Fibroblast of the conjunctiva (primary cell): ENCODE data around the gene UQCRFS1.
"Not testable (repeated sequence)": the region's sequence is repeated elsewhere in the genome, so short reads cannot be mapped to it uniquely, and the experiment has no call there.

ENCODE experiments used
- DNase-seq: peaks from one replicate; pipeline ENCODE4 v3.0.0-alpha.2; 2010; ENCODE audit warnings: low read depth

The UQCRFS1 gene

GRCh38 chr19:29214411-29214810, 1.5 kb upstream of the UQCRFS1 start:
- DNase-seq, result no peak

- DNase-seq, result no peak
Observed at GRCh38 chr19:29212356-29212647, 649 bp downstream of the UQCRFS1 start.

- DNase-seq, result peak; percentile 1
Observed at GRCh38 chr19:29211562-29212355, 1.2 kb downstream of the UQCRFS1 start.

DNA sequence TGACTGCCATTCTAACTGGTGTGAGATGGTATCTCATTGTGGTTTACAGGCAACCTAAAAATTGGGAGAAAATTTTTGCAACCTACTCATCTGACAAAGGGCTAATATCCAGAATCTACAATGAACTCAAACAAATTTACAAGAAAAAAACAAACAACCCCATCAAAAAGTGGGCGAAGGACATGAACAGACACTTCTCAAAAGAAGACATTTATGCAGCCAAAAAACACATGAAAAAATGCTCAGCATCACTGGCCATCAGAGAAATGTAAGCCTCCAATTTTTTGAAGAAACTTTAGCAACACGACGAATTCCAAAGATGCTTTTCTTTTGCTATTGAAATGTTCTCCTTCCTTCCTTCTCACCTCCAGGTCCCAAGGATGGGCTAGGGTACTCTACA, 1.9 kb downstream of the UQCRFS1 start:
- DNase-seq, result not testable (repeated sequence)

- DNase-seq, result not testable (repeated sequence)
Observed at GRCh38 chr19:29210502-29210901, 2.4 kb downstream of the UQCRFS1 start.

GRCh38 chr19:29207403-29208187, 5.4 kb downstream of the UQCRFS1 start:
- DNase-seq, result not testable (repeated sequence)

GRCh38 chr19:29206453-29206852, 6.5 kb downstream of the UQCRFS1 start:
- no peak for DNase-seq

- no peak for DNase-seq
Observed at GRCh38 chr19:29202281-29202680, 10.7 kb downstream of the UQCRFS1 start.

DNA sequence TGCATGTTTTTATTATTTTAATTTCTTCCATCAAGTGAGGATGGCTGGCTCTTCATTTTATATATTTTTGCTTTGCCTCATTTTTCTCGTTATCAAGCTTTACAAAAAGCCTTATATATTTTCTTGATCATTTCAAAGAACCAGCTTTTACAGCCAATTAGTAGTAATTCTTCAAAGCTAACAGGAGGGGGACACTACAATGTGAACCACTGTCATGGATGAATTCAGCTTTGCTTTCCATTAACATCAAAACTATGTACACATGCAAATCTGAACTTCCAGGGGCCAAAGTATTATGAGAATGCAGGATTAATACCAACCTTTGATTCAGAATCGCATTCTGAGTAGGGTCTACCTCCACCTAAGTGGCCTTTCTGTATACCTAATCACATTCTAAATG, 11.1 kb downstream of the UQCRFS1 start:
- no peak for DNase-seq

- no peak for DNase-seq
Observed at GRCh38 chr19:29194658-29195057, 18.3 kb downstream of the UQCRFS1 start.

DNA sequence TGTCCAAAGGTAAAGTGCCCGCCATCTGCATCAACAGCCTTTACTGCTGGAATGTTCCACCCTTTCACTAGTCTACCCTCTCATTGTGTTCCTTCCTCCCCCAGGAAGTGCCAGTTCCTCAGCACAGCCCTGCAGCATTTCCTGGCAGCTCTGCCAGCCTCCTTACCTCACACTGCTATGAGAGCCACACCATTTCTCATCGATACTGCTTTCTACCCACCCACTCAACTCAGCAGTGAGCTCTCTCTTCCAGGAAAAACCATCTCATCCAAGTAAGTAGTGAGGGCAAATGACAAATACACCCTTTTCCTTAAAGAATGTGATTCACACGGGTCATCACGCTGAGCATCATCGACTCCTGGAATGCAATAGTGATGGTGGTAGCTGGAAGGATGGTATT, 19.8 kb downstream of the UQCRFS1 start:
- DNase-seq, result no peak

DNA sequence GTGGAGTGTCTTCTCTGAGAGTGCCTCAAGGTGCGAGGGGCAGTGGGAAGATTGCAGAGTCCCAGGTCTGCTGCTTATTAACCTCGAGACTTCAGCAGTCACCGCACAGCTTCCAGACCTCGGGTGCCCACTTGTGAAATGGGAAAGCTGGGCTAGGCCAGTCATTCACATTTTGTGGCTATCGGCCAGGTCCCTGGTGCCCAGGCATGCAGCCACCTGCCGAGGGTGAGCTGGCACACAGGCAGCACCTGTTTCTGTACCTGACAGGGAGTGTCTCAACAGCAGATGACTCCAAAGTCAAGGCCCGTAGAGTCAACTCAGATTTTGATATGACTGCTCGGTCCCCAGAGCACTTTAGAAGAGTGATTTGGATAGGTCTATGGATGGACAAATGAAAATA, 21.9 kb downstream of the UQCRFS1 start:
- DNase-seq, result no peak

- peak; percentile 23 for DNase-seq
Observed at GRCh38 chr19:29189033-29189360, 24.0 kb downstream of the UQCRFS1 start.

GRCh38 chr19:29188289-29189032, 24.5 kb downstream of the UQCRFS1 start:
- DNase-seq, result no peak

- no peak for DNase-seq
Observed at GRCh38 chr19:29187676-29188075, 25.3 kb downstream of the UQCRFS1 start.

- DNase-seq, result no peak
Observed at GRCh38 chr19:29185427-29185826, 27.5 kb downstream of the UQCRFS1 start.

- no peak for DNase-seq
Observed at GRCh38 chr19:29176981-29177754, 35.8 kb downstream of the UQCRFS1 start.

- DNase-seq, result no peak
Observed at GRCh38 chr19:29173896-29174295, 39.1 kb downstream of the UQCRFS1 start.

DNA sequence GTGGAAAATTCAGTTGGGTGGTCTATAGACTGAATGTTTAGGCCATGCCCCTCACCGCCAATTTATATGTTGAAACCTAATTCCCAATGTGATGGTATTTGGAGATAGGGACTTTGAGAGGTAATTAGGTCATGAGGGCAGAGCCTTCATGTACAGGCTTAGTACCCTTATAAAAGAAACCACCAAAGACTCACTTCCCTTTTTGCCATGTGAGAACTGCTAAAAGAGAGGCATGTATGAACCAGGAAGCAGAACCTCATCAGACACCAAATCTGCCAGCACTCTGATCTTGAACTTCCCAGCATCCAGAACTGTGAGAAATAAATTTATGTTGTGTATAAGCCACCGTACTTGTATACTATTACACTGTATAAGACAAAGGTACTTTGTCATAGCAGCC, 40.6 kb downstream of the UQCRFS1 start:
- no peak for DNase-seq

DNA sequence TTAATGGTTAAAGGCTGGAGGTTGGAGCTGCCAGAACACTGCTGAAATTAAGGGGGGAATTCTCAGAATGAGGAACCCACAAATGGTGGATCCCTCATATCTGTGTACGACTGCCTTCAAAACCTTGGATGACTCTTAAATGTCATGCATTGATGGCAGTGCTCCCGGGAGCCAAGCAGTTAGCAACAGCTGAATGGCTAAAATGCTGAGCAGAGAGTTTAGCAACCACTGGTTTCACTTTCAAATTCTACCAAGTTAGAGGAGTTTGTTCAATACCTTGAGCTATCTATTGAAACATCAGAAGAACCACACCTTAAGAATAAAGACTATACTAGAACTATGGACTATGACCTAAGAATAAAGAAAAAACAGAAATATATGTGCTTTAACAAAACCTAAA, 41.4 kb downstream of the UQCRFS1 start:
- no peak for DNase-seq

DNA sequence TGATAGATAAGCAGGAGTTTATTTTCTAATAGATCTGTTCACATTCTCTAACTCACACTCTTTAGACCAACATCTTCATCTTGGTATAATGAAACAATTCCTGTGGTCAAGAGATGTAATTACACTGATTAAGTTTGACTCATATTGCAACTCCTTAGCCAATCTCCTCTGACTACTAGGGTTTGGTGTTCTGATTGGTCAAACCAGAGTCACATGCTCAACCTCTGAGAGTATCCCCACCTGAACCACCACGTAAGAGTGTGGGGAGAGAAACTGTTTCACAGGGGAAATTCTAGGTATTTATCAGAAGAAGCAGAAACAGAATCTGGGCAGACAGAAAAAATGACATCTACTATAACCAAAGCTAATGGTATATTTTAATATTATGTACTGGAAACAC, 42.4 kb downstream of the UQCRFS1 start:
- no peak for DNase-seq

DNA sequence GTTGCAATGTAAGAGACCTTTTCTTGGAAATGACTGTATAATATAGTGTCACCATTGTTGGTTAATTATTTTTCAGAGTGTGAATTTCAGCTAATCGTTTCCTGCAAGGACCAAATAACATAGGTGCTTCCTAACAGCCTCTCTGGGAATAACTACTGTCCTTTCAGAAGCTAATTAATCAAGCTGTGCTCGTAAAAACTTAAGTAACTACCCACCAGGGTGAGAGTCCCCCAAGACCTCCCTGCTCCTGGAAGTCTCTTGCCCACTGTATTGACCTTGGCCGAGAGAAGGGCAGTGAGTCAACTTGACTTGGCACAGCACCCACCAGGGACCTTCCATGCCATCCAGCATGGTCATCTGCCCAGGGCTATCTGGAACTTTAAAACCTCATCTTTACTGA, 50.3 kb downstream of the UQCRFS1 start:
- DNase-seq, result no peak
